ENCODE measurements around the gene FRMD4B. TPM values are rescaled to one million over a fixed set of nuclear protein-coding genes. Genes with fewer than 3 reads are reported as not detected.
A peak's percentile ranks its signal among the peaks of the same experiment; 100 is the strongest.

FRMD4B gene
- total and polyA plus RNA-seq, 10 of the 15 experiments (the other 5 are each of a cell fraction or from before 2014, with no cell fraction given), result 3.9 to 11.4 (median 8.0) TPM

DNA sequence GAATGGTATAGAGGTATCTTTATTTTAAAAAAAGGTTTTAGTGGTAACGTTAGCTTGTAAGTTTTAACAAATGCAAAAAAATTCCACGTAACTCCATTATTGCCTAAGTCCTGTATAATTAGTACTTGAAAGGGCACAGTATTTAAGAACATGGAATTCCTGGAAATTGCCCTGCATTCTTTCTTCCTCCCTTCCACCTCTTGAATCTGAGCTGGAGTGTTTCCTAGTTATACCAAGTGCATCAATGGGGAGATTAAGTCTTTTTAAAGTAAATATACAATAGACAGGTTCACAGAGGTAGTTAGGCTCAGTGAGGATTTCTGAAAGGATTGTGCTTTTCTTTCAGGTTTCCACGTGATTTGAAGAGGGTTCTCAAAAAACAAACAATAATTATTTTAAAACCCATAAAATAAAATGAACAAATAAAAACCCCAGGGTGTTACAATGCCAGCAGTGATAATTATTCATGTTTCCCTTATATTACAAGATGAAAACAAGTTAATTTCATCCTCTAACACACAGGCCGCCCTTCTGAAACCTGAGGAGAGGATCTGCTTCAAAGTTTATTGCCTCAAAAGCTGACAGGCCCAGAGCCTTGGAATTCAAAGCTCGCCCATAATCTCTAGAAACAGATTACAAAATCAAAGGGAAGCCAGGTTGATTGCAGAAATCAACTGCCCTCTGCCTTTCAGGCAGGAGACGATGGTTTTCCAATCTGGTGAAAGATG, 134.6 kb downstream of the FRMD4B start (continued):
- TF ChIP-seq NR2C2 (IDR thresholded peaks at IDR 0.05; ENCODE audit: borderline replicate concordance, control insufficient read depth, insufficient read length, low read depth), result no peak
- TF ChIP-seq PAX5 (IDR thresholded peaks at IDR 0.05; ENCODE audit: borderline replicate concordance, low read depth, low read length), result no peak
- no peak for TF ChIP-seq MXI1 (IDR thresholded peaks at IDR 0.05; ENCODE audit: low read depth, low read length)
- no peak for TF ChIP-seq PBX3 (IDR thresholded peaks at IDR 0.05; ENCODE audit: insufficient replicate concordance, low read depth, low read length)

DNA sequence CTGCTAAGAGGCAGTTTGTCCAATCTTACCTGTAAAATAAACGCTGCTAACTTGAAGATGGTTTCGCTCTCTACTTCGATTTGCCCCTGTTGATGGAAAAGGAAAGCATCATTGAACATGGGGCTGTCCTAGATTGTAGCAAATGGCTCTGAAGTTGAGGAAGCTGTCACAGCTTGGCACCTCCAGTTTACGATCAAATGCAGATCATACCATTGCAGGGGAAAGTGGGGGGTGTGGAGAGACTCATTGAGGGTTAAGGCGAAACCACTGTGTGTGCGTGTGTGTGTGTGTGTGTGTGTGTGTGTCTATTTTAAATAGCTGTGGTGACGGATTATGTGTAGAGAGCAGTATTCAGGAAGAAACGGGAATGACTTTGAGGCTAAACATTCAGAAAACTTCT, 135.9 kb downstream of the FRMD4B start:
- no peak for DNase-seq (ENCODE audit: low read depth, low spot score)
- ChIA-PET SMC1A (ENCODE audit: uncharacterized antibody, unreplicated experiment) (interaction anchor here (1.2 to 4.0 kb wide), 5 partner anchors 12 to 88 kb away, joined by 3 to 17 read pairs (median 13); no protein-coding TSS in a partner anchor), POLR2A (no interaction called here), CTCF (interaction anchor here (1.2 to 2.3 kb wide), 3 partner anchors 13 to 56 kb away, joined by 4 to 8 read pairs (median 5); no protein-coding TSS in a partner anchor), RAD21 (ENCODE audit: unreplicated experiment) (interaction anchor here (0.8 kb wide), 1 partner anchor 55 kb away, joined by 3 read pairs; no protein-coding TSS in a partner anchor)
- Histone ChIP-seq H3K9me3 (replicated peaks; ENCODE audit: control insufficient read depth, insufficient read depth, low read length) (no peaks in the 10 kb centered on the region), H3K27ac (ENCODE audit: control insufficient read depth, insufficient read depth) (no peak overlapping the region), H3K36me3 (ENCODE audit: control insufficient read depth in 2 of 2, insufficient read depth in 2 of 2, low read length in 1 of 2) (no peaks in the 10 kb centered on the region), H3K9ac (ENCODE audit: control insufficient read depth, insufficient read depth, low read length) (no peak overlapping the region), H3K4me1 (ENCODE audit: control insufficient read depth, insufficient read depth, low read length) (no peaks in the 10 kb centered on the region), H3K79me2 (ENCODE audit: control insufficient read depth, insufficient read depth, low read length) (no peaks in the 10 kb centered on the region), H4K20me1 (ENCODE audit: control insufficient read depth, insufficient read depth) (no peaks in the 10 kb centered on the region), H2AFZ (ENCODE audit: control insufficient read depth, low read depth, low read length) (no peak overlapping the region), H3K4me3 (no peak overlapping the region), H3K4me2 (ENCODE audit: control insufficient read depth, insufficient read depth) (no peak overlapping the region), H3K27me3 (replicated peaks in 1 of 2; ENCODE audit: control insufficient read depth in 2 of 2, insufficient read depth in 2 of 2, low read length in 1 of 2) (no peaks in the 10 kb centered on the region)
- no peak for FAIRE-seq
- intact Hi-C loops (cut with micrococcal nuclease; ENCODE audit: unreplicated experiment) (no loop called here), in situ Hi-C loops (cut with MboI) (no loop called here)
- BruUV-seq (replicated peaks), result no TSS peak
- WGBS (ENCODE audit: insufficient coverage, insufficient replicate concordance, low lambda C conversion rate, missing lambda C conversion rate), result 33% methylated on average over 8 of the region's 8 CpGs
- no peak for ATAC-seq
- TF ChIP-seq RUNX3 (IDR thresholded peaks at IDR 0.05; ENCODE audit: low read length), result peak; percentile 19; the same call in 1 of the 2 replicates
- TF ChIP-seq ELK1 (IDR thresholded peaks at IDR 0.05; ENCODE audit: low read depth, low read length), result no peak
